PC-3 (cell line): ENCODE measurements around the gene PIAS1. TPM values are rescaled to one million over a fixed set of nuclear protein-coding genes. Genes with fewer than 3 reads are reported as not detected.
"Not testable (repeated sequence)": the region's sequence is repeated elsewhere in the genome, so short reads cannot be mapped to it uniquely, and the experiment has no call there.

Source experiments
- ATAC-seq: fragments of 200-7000 bp; cut with Tn5 transposase; 2 replicates; pipeline ENCODE4 v1.9.1; 2020; ENCODE audit warnings: mild to moderate bottlenecking, moderate library complexity
- BruUV-seq: library from RNA; stranded (reverse); fragments of 400-500 nt; replicated peaks from 2 replicates; lab custom pipeline; 2021; lab: Mats Ljungman, UMichigan
- CTCF ChIA-PET: fragments of 300-600 bp; sonication (Branson Sonifier 250); formaldehyde crosslinking; loops from one replicate; lab custom pipeline; 2022; ENCODE audit warnings: antibody characterized with exemption; lab: Charles Lee
- POLR2A ChIA-PET: fragments of 300-600 bp; sonication (Branson Sonifier 250); formaldehyde crosslinking; loops from one replicate; lab custom pipeline; 2022; ENCODE audit warnings: antibody characterized with exemption; ENCODE audit not compliant: unreplicated experiment; lab: Charles Lee
- DNase-seq: peaks from one replicate; pipeline ENCODE4 v3.0.0-alpha.2; 2015
- H2AFZ ChIP-seq: fragments of 300-600 bp; sonication (generic); 2 replicates; pipeline ENCODE4 v1.6.0; 2016; ENCODE audit warnings: antibody characterized with exemption, low read length
- H3F3A ChIP-seq: fragments of 300-600 bp; sonication (generic); one replicate; pipeline ENCODE4 v1.6.0; 2017; ENCODE audit warnings: antibody characterized with exemption, low read length, control low read depth, mild to moderate bottlenecking; ENCODE audit not compliant: unreplicated experiment
- H3K27ac ChIP-seq: fragments of 300-600 bp; sonication (generic); 2 replicates; pipeline ENCODE4 v1.5.1; 2016; ENCODE audit warnings: mild to moderate bottlenecking, low read length
- H3K27me3 ChIP-seq: fragments of 300-600 bp; sonication (generic); 2 replicates; pipeline ENCODE4 v1.6.1; 2016; ENCODE audit warnings: low read length, mixed read lengths
- H3K36me3 ChIP-seq: fragments of 300-600 bp; sonication (generic); 2 replicates; pipeline ENCODE4 v1.6.1; 2016; ENCODE audit warnings: low read depth, mixed run types, low read length, mixed read lengths
- H3K4me1 ChIP-seq: fragments of 300-600 bp; sonication (generic); 2 replicates; pipeline ENCODE4 v1.5.1; 2016; ENCODE audit warnings: low read length; ENCODE audit not compliant: insufficient read depth
- H3K4me2 ChIP-seq: fragments of 300-600 bp; sonication (generic); 2 replicates; pipeline ENCODE4 v1.6.0; 2016; ENCODE audit warnings: low read length
- H3K4me3 ChIP-seq: fragments of 300-600 bp; sonication (generic); 2 replicates; pipeline ENCODE4 v1.5.1; 2016; ENCODE audit warnings: mild to moderate bottlenecking, low read length, mixed read lengths
- H3K79me2 ChIP-seq: fragments of 300-600 bp; sonication (generic); 2 replicates; pipeline ENCODE4 v1.6.1; 2017; ENCODE audit warnings: low read length, mixed read lengths
- H3K9ac ChIP-seq: fragments of 300-600 bp; sonication (generic); 2 replicates; pipeline ENCODE4 v1.6.0; 2016; ENCODE audit warnings: mild to moderate bottlenecking, low read length
- H3K9me2 ChIP-seq: fragments of 300-600 bp; sonication (generic); replicated peaks from 2 replicates; pipeline ENCODE4 v1.6.1; 2016; ENCODE audit warnings: mixed run types, low read length, mixed read lengths
- H3K9me3 ChIP-seq: fragments of 300-600 bp; sonication (generic); 2 replicates; pipeline ENCODE4 v1.6.1; 2016; ENCODE audit warnings: low read length, mixed read lengths
- H4K20me1 ChIP-seq: fragments of 300-600 bp; sonication (generic); 2 replicates; pipeline ENCODE4 v1.6.1; 2016; ENCODE audit warnings: low read length, mixed read lengths
- CTCF ChIP-seq: fragments of 300-600 bp; sonication (generic); conservative IDR thresholded peaks from 2 replicates; pipeline ENCODE4 v1.5.1; 2017; ENCODE audit warnings: antibody characterized with exemption, low read depth, mild to moderate bottlenecking, low read length
- EZH2 ChIP-seq: fragments of 300-600 bp; sonication (generic); IDR thresholded peaks from one replicate; pipeline ENCODE4 v1.6.1; 2017; ENCODE audit warnings: antibody characterized with exemption, mild to moderate bottlenecking, low read length; ENCODE audit not compliant: unreplicated experiment
- EZH2phosphoT487 ChIP-seq: fragments of 300-600 bp; sonication (generic); IDR thresholded peaks from 2 replicates; pipeline ENCODE4 v1.6.1; 2018; ENCODE audit warnings: mild to moderate bottlenecking, antibody characterized with exemption, low read length, borderline replicate concordance
- intact Hi-C: fragments of 100-400 bp; cut with micrococcal nuclease; formaldehyde crosslinking; loops from 2 replicates; pipeline ENCODE4 v1.9.0; 2023
- total RNA-seq: library from RNA; depleted of rRNA; stranded (reverse); fragments of >200 nt; gene quantifications from 2 replicates; pipeline ENCODE4 v1.2.3, GENCODE V29; 2014

Gene PIAS1
- total RNA-seq, 1 experiment from 2014 or later, result 21.9 TPM

GRCh38 chr15:68210821-68211655 lies 156.9 kb downstream of the PIAS1 start:
- TF ChIP-seq EZH2, result no peak
- TF ChIP-seq CTCF, result peak; percentile 78
- no peak for TF ChIP-seq EZH2phosphoT487
- H4K20me1 ChIP-seq, result no peaks in the 10 kb centered on the region
- H3K27me3 ChIP-seq, result no peaks in the 10 kb centered on the region
- no peak overlapping the region for H3K27ac ChIP-seq
- H3K4me1 ChIP-seq, result no peaks in the 10 kb centered on the region
- H3K79me2 ChIP-seq, result peaks cover 9% of the 10 kb centered on the region; the same call in 1 of the 2 replicates
- H3K9ac ChIP-seq, result no peak overlapping the region
- H3K36me3 ChIP-seq, result no peaks in the 10 kb centered on the region
- ATAC-seq (peak; percentile 54; the same call in 1 of the 2 replicates), DNase-seq (peak; percentile 38)
- BruUV-seq, result no TSS peak
- no peak overlapping the region for H2AFZ ChIP-seq
- ChIA-PET CTCF (no interaction called here), POLR2A (interaction anchor here (0.7 kb wide), 1 partner anchor 23 kb away, joined by 4 read pairs; no protein-coding TSS in a partner anchor)
- H3K9me2 ChIP-seq, result no peaks in the 10 kb centered on the region
- intact Hi-C loops, result no loop called here
- no peaks in the 10 kb centered on the region for H3F3A ChIP-seq
- no peaks in the 10 kb centered on the region for H3K9me3 ChIP-seq
- H3K4me2 ChIP-seq, result no peak overlapping the region
- H3K4me3 ChIP-seq, result no peak overlapping the region

- H3K27me3 ChIP-seq, result no peaks in the 10 kb centered on the region
Measured at GRCh38 chr15:68211656-68212320, 157.7 kb downstream of the PIAS1 start.

GRCh38 chr15:68213491-68213845 lies 159.4 kb downstream of the PIAS1 start:
- H3K9me3 ChIP-seq, DNase-seq, ATAC-seq, H3K4me1 ChIP-seq, POLR2A ChIA-PET, BruUV-seq, H4K20me1 ChIP-seq, H3K4me2 ChIP-seq, CTCF ChIA-PET, intact Hi-C loops, H2AFZ ChIP-seq, H3F3A ChIP-seq, H3K36me3 ChIP-seq, H3K4me3 ChIP-seq, H3K27me3 ChIP-seq, H3K9ac ChIP-seq, H3K27ac ChIP-seq, H3K9me2 ChIP-seq: not testable (repeated sequence)
- peaks cover 20% of the 10 kb centered on the region; the same call in 1 of the 2 replicates for H3K79me2 ChIP-seq

More at GRCh38 chr15:68211656-68212320, 157.7 kb downstream of the PIAS1 start:
- peaks cover 3% of the 10 kb centered on the region; the same call in 1 of the 2 replicates for H3K36me3 ChIP-seq
- no peak overlapping the region for H3K27ac ChIP-seq
- peaks cover 17% of the 10 kb centered on the region; the same call in 1 of the 2 replicates for H3K79me2 ChIP-seq
- BruUV-seq, result no TSS peak
- no peaks in the 10 kb centered on the region for H3K4me1 ChIP-seq
- H2AFZ ChIP-seq, result no peak overlapping the region
- no peaks in the 10 kb centered on the region for H3K9me2 ChIP-seq
- no peak overlapping the region for H3K4me2 ChIP-seq
- no peaks in the 10 kb centered on the region for H3F3A ChIP-seq
- H3K4me3 ChIP-seq, result no peak overlapping the region
- TF ChIP-seq EZH2phosphoT487 (no peak), EZH2 (no peak), CTCF (no peak)
- CTCF ChIA-PET, result no interaction called here
- H3K9ac ChIP-seq, result no peak overlapping the region
- H3K9me3 ChIP-seq, result no peaks in the 10 kb centered on the region
- intact Hi-C loops, result no loop called here
- POLR2A ChIA-PET, result no interaction called here
- H4K20me1 ChIP-seq, result no peaks in the 10 kb centered on the region
- no peak for DNase-seq
- ATAC-seq, result no peak
